ENCODE data around the gene AK5. TPM values are rescaled to one million over a fixed set of nuclear protein-coding genes. Genes with fewer than 3 reads are reported as not detected.

Gene AK5
- total RNA-seq, 1 donor from 2014 or later: 0.91 TPM

DNA sequence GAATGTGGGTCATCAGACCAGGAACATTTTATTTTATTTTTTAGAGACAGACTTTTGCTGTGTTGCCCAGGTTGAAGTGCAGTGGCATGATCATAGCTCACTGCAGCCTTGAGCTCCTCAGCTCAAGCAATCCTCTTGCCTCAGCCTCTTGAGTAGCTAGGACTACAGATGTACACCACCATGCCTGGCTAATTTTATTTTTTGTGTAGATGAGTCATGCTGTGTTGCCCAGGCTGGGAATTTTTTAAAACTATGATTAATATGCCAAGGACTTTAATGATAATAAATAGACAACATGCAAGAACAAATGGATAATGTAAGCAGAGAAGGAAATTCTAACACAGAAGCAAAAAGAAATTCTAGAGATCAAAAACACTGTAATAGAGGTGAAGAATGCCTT is 142.4 kb downstream of the AK5 start:
- H3K27ac Mint-ChIP-seq (ENCODE audit: unreplicated experiment): no peak overlapping the region
- no peak overlapping the region for H3K4me3 Mint-ChIP-seq (ENCODE audit: unreplicated experiment)
- peaks cover 13% of the 10 kb centered on the region for H3K36me3 Mint-ChIP-seq (ENCODE audit: unreplicated experiment)
- no peak for DNase-seq
- peaks cover 4% of the 10 kb centered on the region for H3K9me3 Mint-ChIP-seq (ENCODE audit: unreplicated experiment)
- TF ChIP-seq, protein P1, sequence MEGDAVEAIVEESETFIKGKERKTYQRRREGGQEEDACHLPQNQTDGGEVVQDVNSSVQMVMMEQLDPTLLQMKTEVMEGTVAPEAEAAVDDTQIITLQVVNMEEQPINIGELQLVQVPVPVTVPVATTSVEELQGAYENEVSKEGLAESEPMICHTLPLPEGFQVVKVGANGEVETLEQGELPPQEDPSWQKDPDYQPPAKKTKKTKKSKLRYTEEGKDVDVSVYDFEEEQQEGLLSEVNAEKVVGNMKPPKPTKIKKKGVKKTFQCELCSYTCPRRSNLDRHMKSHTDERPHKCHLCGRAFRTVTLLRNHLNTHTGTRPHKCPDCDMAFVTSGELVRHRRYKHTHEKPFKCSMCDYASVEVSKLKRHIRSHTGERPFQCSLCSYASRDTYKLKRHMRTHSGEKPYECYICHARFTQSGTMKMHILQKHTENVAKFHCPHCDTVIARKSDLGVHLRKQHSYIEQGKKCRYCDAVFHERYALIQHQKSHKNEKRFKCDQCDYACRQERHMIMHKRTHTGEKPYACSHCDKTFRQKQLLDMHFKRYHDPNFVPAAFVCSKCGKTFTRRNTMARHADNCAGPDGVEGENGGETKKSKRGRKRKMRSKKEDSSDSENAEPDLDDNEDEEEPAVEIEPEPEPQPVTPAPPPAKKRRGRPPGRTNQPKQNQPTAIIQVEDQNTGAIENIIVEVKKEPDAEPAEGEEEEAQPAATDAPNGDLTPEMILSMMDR (IDR thresholded peaks at IDR 0.05; ENCODE audit: partially characterized antibody, unreplicated experiment): no peak
- no peaks in the 10 kb centered on the region for H3K4me1 Mint-ChIP-seq (ENCODE audit: low read depth, unreplicated experiment)
- H3K27me3 Mint-ChIP-seq (ENCODE audit: unreplicated experiment): no peaks in the 10 kb centered on the region

DNA sequence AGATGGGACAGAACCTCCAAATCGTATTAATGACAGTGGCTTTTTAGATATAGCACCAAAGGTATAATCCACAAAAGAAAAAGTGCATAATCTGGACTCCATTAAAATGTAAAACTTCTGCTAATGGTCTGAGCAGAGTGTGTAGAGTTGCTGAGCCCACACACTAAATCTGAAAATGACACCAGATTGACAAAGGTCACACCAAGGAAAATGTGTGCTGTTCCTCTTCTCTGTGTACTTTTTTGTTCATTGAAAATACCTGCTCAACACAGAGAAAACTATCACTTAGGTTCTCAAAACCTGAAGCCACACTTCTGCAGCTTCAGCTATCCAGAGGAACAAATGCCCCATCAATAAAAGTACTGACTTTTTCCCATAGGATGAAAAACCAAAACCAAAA is 146.2 kb downstream of the AK5 start:
- Mint-ChIP-seq H3K4me3 (ENCODE audit: unreplicated experiment) (no peak overlapping the region), H3K27me3 (ENCODE audit: unreplicated experiment) (no peaks in the 10 kb centered on the region), H3K27ac (ENCODE audit: unreplicated experiment) (no peak overlapping the region), H3K4me1 (ENCODE audit: low read depth, unreplicated experiment) (no peaks in the 10 kb centered on the region), H3K9me3 (ENCODE audit: unreplicated experiment) (no peaks in the 10 kb centered on the region), H3K36me3 (ENCODE audit: unreplicated experiment) (peaks cover 13% of the 10 kb centered on the region)
- TF ChIP-seq, protein P1 (IDR thresholded peaks at IDR 0.05; ENCODE audit: partially characterized antibody, unreplicated experiment): no peak
- DNase-seq: no peak

DNA sequence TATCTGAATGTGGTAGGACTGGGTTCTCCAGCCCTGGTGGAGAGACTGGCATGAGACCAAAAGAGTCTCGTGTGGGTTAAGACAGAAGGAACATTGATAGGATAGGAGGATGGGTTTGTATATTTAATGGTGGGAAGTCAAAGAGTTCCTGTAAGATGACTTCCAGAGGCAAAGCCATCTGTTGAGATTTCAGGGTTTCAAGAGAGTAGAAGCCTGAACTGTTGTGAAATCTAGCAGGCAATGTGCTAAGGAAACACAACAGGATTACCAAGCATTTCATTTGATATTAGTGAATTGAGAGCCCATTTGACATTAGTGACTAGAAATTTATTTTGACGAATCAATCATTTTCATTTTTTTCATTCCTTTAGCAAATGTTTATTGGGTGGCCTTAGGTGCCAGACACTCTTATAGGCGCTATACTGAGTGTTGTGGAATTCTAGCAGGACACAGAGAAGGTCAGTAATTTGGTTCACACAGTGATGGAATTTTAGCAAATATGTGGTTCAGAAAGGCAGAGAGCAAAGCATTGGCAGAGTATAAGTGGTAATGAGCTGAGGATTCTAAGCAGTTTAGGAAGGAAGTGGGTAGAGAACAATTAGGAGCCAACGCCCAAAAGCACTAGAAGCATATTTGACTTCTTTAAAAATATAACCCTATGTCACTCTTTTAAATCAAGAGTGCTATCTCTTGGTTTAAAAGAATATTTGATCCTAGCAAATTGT is 149.3 kb downstream of the AK5 start:
- TF ChIP-seq, protein P1 (IDR thresholded peaks at IDR 0.05; ENCODE audit: partially characterized antibody, unreplicated experiment): no peak
- Mint-ChIP-seq H3K27me3 (ENCODE audit: unreplicated experiment) (no peaks in the 10 kb centered on the region), H3K27ac (ENCODE audit: unreplicated experiment) (no peak overlapping the region), H3K4me3 (ENCODE audit: unreplicated experiment) (no peak overlapping the region), H3K4me1 (ENCODE audit: low read depth, unreplicated experiment) (no peaks in the 10 kb centered on the region), H3K36me3 (ENCODE audit: unreplicated experiment) (peaks cover 4% of the 10 kb centered on the region), H3K9me3 (ENCODE audit: unreplicated experiment) (no peaks in the 10 kb centered on the region)
- DNase-seq: no peak

DNA sequence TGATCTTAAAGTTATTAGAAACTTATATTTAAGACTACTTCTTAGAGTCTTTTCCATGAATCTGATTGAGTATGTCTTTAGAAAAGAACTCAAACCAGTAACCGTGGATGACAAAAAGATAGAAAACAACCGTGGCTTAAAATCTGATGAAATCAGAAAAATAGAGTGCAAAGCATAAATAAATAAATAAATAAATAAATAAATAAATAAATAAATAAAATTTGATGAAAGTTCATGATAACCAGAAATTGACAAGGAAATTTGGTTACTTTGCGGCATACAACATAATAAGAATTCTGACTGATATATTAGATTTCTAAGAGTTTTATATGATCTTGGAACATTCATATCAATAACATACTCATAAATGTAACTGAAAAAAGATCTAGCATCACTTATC is 152.1 kb downstream of the AK5 start:
- no peak for DNase-seq
- Mint-ChIP-seq H3K36me3 (ENCODE audit: unreplicated experiment) (no peaks in the 10 kb centered on the region), H3K4me1 (ENCODE audit: low read depth, unreplicated experiment) (no peaks in the 10 kb centered on the region), H3K27ac (ENCODE audit: unreplicated experiment) (no peak overlapping the region), H3K9me3 (ENCODE audit: unreplicated experiment) (peaks cover 3% of the 10 kb centered on the region), H3K27me3 (ENCODE audit: unreplicated experiment) (no peaks in the 10 kb centered on the region), H3K4me3 (ENCODE audit: unreplicated experiment) (no peak overlapping the region)
- TF ChIP-seq, protein P1 (IDR thresholded peaks at IDR 0.05; ENCODE audit: partially characterized antibody, unreplicated experiment): no peak

DNA sequence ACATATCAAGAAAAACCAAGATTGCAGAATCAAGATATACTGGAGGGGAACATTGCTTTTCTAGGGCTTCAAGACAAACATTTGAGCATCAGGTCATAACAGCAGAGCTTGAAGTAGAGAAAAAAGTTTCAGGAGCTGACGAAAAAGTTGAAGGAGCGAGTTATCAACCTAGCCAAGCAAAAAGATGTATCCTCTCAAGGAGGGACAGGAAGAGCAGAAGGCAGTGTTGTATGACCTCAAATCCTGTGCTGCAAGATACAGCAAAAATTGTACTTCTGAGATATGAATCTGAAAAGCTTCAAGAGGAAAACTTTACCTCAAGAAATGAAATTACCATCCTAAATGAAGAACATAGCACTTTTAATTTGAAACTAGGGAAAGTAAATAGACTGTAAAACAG is 153.1 kb downstream of the AK5 start:
- no peak overlapping the region for H3K27ac Mint-ChIP-seq (ENCODE audit: unreplicated experiment)
- no peaks in the 10 kb centered on the region for H3K27me3 Mint-ChIP-seq (ENCODE audit: unreplicated experiment)
- no peaks in the 10 kb centered on the region for H3K36me3 Mint-ChIP-seq (ENCODE audit: unreplicated experiment)
- no peak for DNase-seq
- H3K4me3 Mint-ChIP-seq (ENCODE audit: unreplicated experiment): no peak overlapping the region
- H3K4me1 Mint-ChIP-seq (ENCODE audit: low read depth, unreplicated experiment): no peaks in the 10 kb centered on the region
- peaks cover 4% of the 10 kb centered on the region for H3K9me3 Mint-ChIP-seq (ENCODE audit: unreplicated experiment)
- TF ChIP-seq, protein P1 (IDR thresholded peaks at IDR 0.05; ENCODE audit: partially characterized antibody, unreplicated experiment): no peak

Data from glutamatergic neuron (in vitro differentiated cells).